ENCODE results near the gene CKAP2L.
"Not testable (repeated sequence)": the region's sequence is repeated elsewhere in the genome, so short reads cannot be mapped to it uniquely, and the experiment has no call there.

The CKAP2L gene

GRCh38 chr2:112710956-112711750 is 53.3 kb downstream of the CKAP2L start:
- in situ Hi-C loops (cut with MboI; ENCODE audit: low sequenced_read_pairs): no loop called here

GRCh38 chr2:112709703-112710102 is 54.7 kb downstream of the CKAP2L start:
- in situ Hi-C loops (cut with MboI; ENCODE audit: low sequenced_read_pairs): no loop called here

GRCh38 chr2:112708968-112709367 is 55.4 kb downstream of the CKAP2L start:
- in situ Hi-C loops (cut with MboI; ENCODE audit: low sequenced_read_pairs): no loop called here

GRCh38 chr2:112706947-112707346 is 57.5 kb downstream of the CKAP2L start:
- in situ Hi-C loops (cut with MboI; ENCODE audit: low sequenced_read_pairs): not testable (repeated sequence)

DNA sequence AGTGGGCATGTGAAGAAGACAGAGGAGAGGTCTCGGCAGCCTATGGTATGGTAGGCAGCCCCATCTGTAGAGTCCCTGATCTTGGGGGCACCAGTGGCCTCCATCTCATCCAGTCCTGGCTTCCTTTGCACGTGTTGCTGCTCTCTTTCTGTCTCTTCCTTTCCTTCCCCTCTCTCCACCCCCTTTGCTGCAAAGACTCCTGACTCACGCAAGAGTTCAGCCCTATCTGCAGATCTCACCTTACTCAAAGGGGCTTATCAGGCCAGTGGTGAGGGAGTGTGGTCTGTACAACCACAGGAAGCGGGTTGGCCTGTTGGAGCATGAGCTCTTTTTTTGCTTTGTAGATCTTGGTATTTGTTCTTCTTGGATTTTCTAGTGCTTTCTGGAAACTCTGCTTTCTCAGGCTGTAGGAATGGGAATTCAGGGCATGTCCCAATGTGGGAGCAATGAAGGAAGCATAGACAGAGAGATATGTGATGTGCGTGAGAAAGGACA is 58.2 kb downstream of the CKAP2L start:
- in situ Hi-C loops (cut with MboI; ENCODE audit: low sequenced_read_pairs): no loop called here

DNA sequence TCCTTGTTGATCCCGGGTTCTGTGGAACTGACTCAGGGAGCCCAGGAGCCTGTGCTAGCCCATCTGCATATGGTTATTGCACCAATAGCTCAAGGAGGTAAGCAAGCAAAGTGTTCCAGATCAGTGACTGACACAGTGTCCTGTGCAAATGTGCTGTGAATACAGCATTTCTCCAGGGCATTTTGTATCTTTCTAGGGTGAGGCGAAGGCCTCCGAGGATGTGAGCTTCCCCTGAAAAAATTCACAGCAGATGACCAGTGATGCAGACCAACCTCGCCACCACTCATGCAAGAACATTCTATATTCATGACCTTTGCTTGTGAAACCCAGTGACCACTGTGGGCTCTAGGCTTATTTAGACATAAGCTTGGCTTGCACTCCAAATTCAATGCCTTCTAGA is 58.8 kb downstream of the CKAP2L start:
- in situ Hi-C loops (cut with MboI; ENCODE audit: low sequenced_read_pairs): no loop called here

GRCh38 chr2:112703684-112704083 is 60.7 kb downstream of the CKAP2L start:
- in situ Hi-C loops (cut with MboI; ENCODE audit: low sequenced_read_pairs): no loop called here

- in situ Hi-C loops (cut with MboI; ENCODE audit: low sequenced_read_pairs): no loop called here
Measured at GRCh38 chr2:112701052-112701451, 63.4 kb downstream of the CKAP2L start.

DNA sequence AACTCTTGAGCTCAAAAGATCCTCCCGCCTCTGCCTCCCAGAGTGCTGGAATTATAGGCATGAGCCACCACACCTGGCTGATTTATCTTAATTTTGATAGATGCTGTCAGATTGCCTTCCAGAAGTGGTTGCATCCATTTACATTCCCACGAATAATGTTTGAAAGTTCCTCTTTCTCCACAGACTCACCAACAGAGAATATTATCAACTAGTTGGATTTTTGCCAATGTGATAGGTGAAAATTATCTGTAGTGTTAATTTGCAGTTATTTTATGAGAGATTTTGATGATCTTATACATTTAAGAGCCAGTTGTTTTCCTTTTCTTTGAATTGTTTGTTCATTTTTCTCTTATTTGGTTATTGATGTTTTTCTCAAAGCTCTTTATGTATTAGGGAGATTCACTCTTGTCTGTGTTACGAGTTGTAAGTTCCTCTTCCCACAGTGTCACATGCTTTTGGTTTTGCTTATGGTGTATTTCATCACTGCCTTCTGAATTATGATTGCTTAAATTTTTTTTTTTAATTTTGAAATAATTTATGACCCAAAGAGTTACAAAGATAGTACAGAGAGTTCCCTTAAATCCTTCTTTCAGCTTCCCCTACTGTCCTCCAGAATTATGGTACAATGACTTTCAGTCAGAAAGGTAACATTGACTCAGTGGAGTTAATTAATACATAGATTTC is 64.3 kb downstream of the CKAP2L start:
- in situ Hi-C loops (cut with MboI; ENCODE audit: low sequenced_read_pairs): no loop called here

DNA sequence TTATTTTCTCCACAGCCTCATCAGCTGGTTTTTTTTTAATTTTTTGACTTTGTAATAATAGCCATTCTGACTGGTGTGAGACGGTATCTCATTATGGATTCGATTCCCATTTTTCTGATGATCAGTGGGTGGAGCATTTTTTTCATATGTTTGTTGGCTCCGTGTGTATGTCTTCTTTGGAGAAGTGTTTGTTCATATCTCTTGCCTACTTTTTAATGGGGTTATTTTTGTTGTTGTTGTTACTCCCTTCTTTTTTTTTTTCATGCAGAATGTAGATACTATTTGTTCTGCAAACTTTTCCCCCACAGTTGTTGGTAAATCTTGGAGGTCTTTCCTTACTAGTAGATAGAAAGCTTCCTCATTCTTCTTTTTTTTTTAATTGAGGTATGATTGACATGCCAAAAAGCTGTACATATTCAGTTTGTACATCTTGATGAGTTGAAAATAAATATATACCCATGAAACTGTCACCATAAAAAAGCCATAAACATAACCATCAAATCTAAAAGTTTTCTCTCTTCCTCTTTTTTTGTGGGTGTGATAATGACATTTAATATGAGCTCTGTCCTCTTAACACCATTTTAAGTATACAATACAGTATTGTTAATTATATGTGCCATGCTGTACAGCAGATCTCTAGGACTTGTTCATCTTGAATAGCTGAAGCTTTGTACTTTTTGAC is 65.4 kb downstream of the CKAP2L start:
- in situ Hi-C loops (cut with MboI; ENCODE audit: low sequenced_read_pairs): no loop called here

DNA sequence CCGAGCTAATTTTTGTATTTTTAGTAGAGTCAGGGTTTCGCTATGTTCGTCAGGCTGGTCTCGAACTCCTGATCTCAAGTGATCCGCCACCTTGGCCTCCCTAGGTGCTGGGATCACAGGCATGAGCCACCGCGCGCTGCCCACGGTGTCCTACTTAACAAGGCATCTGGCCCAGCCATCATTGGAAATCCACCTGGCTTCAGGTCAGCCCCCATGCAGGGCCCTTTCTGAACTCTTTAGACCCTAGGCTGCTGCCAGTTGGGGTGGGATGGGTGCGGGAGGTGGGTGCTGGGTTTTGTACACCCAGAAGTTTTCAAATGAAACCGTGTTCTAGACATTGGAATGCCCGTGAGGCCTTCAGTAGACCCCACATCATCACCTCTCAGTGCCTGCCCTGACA is 70.2 kb downstream of the CKAP2L start:
- in situ Hi-C loops (cut with MboI; ENCODE audit: low sequenced_read_pairs): no loop called here

- in situ Hi-C loops (cut with MboI; ENCODE audit: low sequenced_read_pairs): no loop called here
Measured at GRCh38 chr2:112693596-112693995, 70.8 kb downstream of the CKAP2L start.

DNA sequence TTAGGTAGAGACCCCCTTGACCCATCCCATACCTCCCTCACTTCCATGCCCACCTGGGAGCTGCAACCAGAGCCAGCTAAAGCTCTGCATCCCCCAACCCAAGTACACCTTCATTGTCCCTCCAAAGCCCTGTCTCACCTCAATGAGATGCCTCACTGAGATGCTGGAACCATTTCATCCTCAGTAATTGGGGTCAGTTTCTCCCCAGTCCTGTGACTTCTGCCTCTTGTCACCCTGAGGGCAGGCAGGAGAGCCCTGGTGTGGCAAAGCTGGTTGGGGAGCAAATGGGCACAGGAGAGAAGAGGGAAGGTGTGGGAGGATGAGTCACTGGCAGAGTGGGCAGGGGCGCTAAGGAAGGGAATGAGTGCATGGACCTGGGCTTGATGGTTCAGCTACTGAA is 71.5 kb downstream of the CKAP2L start:
- in situ Hi-C loops (cut with MboI; ENCODE audit: low sequenced_read_pairs): no loop called here

DNA sequence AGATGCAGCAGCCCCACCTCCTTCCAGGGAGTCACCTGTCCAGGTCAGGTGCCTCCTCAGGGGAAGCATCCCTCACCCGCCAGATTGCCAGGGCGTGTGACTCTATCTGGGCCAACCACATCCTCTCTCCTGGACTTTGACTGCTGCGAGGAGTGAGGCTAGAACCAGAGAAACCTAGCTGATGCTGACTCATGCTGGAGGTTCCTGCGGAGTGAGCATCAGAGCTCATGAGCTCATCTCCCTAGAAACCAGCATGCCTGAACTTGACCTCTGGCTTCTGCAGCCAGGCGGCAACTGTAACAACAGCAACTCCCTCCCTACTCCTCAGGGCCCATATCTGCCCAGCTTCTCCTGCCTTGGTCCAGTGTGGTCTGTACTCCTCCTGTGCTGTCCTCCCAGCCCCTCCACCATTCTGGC is 71.9 kb downstream of the CKAP2L start:
- in situ Hi-C loops (cut with MboI; ENCODE audit: low sequenced_read_pairs): no loop called here

DNA sequence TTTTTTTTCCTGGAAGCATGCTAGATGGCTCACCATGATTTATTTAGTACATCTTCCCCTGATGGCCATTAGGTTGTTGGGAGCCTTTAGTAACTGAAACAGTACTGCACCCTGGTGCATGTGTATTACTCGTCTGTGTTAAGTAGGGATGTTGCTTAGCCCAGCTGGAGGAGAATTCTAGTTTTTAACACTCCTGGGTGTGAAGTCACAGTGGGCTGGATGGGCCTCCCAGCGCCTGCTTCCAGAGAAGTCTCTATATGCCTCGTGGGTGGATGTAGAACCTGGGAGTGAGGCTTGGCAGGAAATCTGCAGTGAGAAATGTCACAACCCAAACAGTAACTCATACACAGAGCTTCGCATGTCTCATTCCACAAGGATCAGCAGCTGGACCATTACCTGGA is 72.5 kb downstream of the CKAP2L start:
- in situ Hi-C loops (cut with MboI; ENCODE audit: low sequenced_read_pairs): no loop called here

DNA sequence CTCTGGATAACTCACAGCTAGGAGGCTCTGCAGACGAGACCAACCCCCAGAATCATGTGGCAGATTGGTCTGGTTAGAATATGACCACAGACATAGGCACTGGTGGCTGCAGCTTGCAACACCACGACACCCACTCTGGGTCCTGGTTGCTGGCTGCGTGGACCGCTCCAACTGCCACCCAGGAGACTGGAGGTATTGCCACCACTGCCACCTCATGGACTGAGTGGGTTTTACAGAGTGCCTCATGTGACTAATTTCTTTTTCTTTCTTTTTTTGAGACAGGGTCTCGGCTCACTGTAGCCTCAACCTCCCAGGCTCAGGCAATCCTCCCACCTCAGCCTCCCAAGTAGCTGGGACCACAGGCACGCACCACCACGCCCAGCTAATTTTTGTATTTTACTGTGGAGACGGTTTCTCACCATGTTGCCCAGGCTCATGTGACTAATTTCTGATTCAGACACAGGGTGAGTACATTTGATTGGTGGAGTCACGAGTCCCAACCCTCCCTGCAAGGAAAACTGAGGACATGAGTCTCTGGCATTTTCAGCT is 73.5 kb downstream of the CKAP2L start:
- in situ Hi-C loops (cut with MboI; ENCODE audit: low sequenced_read_pairs): no loop called here

DNA sequence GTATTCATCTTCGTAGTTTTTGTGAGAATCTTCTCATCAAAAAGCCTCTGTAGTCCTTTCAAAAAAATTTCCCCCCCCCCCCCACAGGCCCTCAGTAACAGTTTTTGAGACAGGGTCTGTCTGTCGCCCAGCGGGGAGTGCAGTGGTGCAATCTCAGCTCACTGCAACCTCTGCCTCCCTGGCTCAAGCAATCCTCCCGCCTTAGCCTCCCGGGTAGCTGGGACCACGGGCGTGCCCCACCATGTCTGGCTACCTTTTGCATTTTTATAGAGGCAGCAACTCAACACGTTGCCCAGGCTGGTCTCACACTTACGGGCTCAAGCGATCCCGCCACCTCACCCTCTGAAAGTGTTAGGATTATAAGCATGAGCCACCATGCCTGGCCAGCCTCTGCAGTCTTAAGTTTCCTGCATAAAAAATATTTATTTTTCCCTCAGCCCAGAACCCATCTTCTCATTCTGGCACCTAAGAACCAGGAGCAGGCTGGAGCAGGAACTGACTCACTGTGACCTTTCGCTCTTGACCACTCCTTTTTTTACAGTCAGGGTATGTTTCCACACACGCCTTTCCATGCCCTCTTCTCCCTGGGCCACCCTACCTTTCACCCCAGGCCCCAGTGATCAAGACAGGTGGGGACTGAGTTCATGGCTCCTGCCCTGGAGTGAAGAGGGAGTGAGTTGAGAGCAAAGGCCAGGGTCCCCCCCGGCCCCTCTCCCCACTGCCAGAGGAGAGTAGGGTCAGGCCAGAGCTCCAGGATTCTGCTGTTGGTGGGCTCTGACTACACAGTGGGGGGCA is 76.1 kb downstream of the CKAP2L start:
- in situ Hi-C loops (cut with MboI; ENCODE audit: low sequenced_read_pairs): no loop called here

DNA sequence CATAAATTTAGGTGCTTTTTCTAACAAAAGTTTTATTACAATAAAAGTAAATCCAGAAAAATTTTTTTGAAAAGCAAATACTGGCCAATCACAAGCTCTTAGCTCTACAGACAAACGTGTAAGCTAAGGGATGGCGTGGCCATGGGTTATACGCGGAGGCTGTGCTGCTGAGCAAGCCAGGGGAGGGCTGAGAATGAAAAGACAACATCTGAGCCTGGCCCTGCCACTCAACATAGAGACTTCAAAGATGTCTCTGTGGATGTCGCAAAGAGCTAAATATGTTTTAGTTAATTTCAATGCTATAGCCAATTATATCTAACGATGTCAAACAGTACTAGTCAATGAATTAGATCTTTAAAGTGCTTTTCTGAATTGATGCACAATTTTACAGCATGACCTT is 76.9 kb downstream of the CKAP2L start:
- in situ Hi-C loops (cut with MboI; ENCODE audit: low sequenced_read_pairs): no loop called here

Measured in hTERT RPE-1 (cell line).